Peyer's patch (tissue), 4 donors: ENCODE data around the gene TRMT61B.

Experiments used
- POLR2A ChIP-seq, 2 donors: fragments of 450-650 bp; IDR thresholded peaks; one replicate each; pipeline ENCODE4 v1.5.1; 2017; ENCODE audit warnings: antibody characterized with exemption in 2 of 2, mild to moderate bottlenecking in 2 of 2, moderate library complexity in 2 of 2
- TF ChIP-seq, protein P1 (sequence below), 6 experiments: fragments of 450-650 bp in 4 of 6; fragments of 200-600 bp in 2 of 6; sonication (generic) in 1 of 6; IDR thresholded peaks; one replicate each; pipeline ENCODE4 v1.5.1; 2017 to 2019; ENCODE audit warnings: antibody characterized with exemption in 6 of 6, mild to moderate bottlenecking in 3 of 6, moderate library complexity in 1 of 6

DNA sequence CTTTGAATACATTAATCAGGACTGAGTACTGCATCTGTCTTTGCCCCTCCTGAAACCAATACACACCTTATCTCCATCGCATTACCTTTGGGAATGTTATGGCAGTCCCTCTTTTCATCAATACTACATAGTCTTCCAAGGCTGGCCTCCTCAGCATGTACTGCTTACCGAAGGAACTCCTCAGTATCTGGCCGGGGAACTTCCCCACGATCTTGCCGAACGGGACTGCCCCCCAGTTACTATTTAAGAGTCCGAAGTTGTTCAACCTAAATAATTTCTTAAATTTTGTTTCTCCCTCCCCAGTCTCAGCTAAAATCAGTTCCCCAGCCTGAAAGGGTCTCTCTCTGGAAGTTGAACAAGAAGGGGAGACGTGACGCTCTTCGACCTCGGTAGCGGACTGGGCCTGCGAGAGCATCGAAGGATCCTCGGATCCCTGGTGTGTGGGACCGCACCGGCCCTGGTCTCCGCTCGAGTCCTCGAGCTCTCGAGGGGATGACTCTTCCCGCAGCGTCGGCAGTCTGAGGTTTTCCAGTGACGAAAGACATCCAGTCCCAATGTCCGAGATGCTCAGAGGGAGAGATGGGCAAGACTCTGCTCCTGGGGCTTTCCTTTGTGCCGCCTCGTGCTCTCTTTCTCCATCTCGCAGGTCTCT is 489 bp downstream of the TRMT61B start:
- TF ChIP-seq, protein P1, sequence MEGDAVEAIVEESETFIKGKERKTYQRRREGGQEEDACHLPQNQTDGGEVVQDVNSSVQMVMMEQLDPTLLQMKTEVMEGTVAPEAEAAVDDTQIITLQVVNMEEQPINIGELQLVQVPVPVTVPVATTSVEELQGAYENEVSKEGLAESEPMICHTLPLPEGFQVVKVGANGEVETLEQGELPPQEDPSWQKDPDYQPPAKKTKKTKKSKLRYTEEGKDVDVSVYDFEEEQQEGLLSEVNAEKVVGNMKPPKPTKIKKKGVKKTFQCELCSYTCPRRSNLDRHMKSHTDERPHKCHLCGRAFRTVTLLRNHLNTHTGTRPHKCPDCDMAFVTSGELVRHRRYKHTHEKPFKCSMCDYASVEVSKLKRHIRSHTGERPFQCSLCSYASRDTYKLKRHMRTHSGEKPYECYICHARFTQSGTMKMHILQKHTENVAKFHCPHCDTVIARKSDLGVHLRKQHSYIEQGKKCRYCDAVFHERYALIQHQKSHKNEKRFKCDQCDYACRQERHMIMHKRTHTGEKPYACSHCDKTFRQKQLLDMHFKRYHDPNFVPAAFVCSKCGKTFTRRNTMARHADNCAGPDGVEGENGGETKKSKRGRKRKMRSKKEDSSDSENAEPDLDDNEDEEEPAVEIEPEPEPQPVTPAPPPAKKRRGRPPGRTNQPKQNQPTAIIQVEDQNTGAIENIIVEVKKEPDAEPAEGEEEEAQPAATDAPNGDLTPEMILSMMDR (IDR thresholded peaks at IDR 0.05), result no peak
- no peak for TF ChIP-seq POLR2A (IDR thresholded peaks at IDR 0.05)
